Naive thymus-derived CD4-positive, alpha-beta T cell (primary cell): ENCODE measurements around the gene BORA. TPM values are rescaled to one million over a fixed set of nuclear protein-coding genes. Genes with fewer than 3 reads are reported as not detected.

Experiments used
- polyA plus RNA-seq, 2 donors: library from polyadenylated mRNA; unstranded; fragments of 300-500 nt; fragmentation: Illumina TruSeq; gene quantifications; one replicate each; pipeline ENCODE4 v1.2.3, GENCODE V29; 2021
- total RNA-seq, 6 experiments: library from RNA in 5 of 6; stranded (reverse) in 5 of 6; gene quantifications; 1 replicate in 5 of 6; 2 replicates in 1 of 6; pipeline ENCODE4 v1.2.3 and lab custom pipeline; 2021 to 2026

BORA gene
- total and polyA plus RNA-seq, 7 experiments from 2014 or later = 4.7 to 18.0 (median 6.5) TPM

Other genes starting within 250 kb of the BORA start
- 10 to 100 TPM in 1 of 5 experiments, 1 to 10 TPM in 4; 4.5 to 14.9 (median 6.3) TPM for gene MZT1, start 294 bp upstream of the BORA start, total RNA-seq
- gene MZT1, start 294 bp upstream of the BORA start, polyA plus RNA-seq = 1 to 10 TPM; 2.9 to 7.1 TPM
- 10 to 100 TPM; 24.8 to 44.8 (median 39.2) TPM for gene DIS3, start 54.0 kb downstream of the BORA start, total RNA-seq
- 10 to 100 TPM; 14.4 to 15.3 TPM for gene DIS3, start 54.0 kb downstream of the BORA start, polyA plus RNA-seq
- 10 to 100 TPM; 27.3 to 40.1 (median 31.6) TPM for gene PIBF1, start 54.2 kb downstream of the BORA start, total RNA-seq
- 10 to 100 TPM; 20.4 to 24.9 TPM for gene PIBF1, start 54.2 kb downstream of the BORA start, polyA plus RNA-seq